ENCODE measurements around the gene SLC39A12. TPM values are rescaled to one million over a fixed set of nuclear protein-coding genes. Genes with fewer than 3 reads are reported as not detected.

Gene SLC39A12
- total and polyA plus RNA-seq, 8 donors = not detected

- H3K9me3 ChIP-seq = no peaks in the 10 kb centered on the region
- H3K36me3 ChIP-seq = no peaks in the 10 kb centered on the region
- H3K4me1 ChIP-seq = peaks cover 0 to 15% (median 3%) of the 10 kb centered on the region in 4 donors
- H3K27me3 ChIP-seq = no peaks in the 10 kb centered on the region
- 70 to 93% (median 85%) methylated on average over 5 of the region's 5 CpGs for WGBS, 5 donors
- H3K27ac ChIP-seq = no peak overlapping the region
- TF ChIP-seq POLR2A (IDR thresholded peaks at IDR 0.05) = no peak
- TF ChIP-seq EP300 (IDR thresholded peaks at IDR 0.05) = no peak
- TF ChIP-seq POLR2AphosphoS5 (IDR thresholded peaks at IDR 0.05) = no peak
- TF ChIP-seq CTCF (IDR thresholded peaks at IDR 0.05) = no peak
- no peak for DNase-seq
- intact Hi-C loops (cut with DNase I; ENCODE audit: low total_unique reads) = no loop called here
- H3K4me3 ChIP-seq = no peak overlapping the region
Observed at GRCh38 chr10:17914169-17915045, 37.3 kb upstream of the SLC39A12 start.

- WGBS, 5 donors = 67 to 90% (median 85%) methylated on average over 4 of the region's 4 CpGs
- no peaks in the 10 kb centered on the region for H3K27me3 ChIP-seq
- intact Hi-C loops (cut with DNase I; ENCODE audit: low total_unique reads) = no loop called here
- peak in 1 of 3 donors; percentile 12 for TF ChIP-seq POLR2AphosphoS5 (IDR thresholded peaks at IDR 0.05)
- no peak for TF ChIP-seq EP300 (IDR thresholded peaks at IDR 0.05)
- H3K4me3 ChIP-seq = no peak overlapping the region
- DNase-seq = no peak
- no peak overlapping the region for H3K27ac ChIP-seq
- peaks cover 0 to 4% (median 2%) of the 10 kb centered on the region in 4 donors for H3K9me3 ChIP-seq
- no peaks in the 10 kb centered on the region for H3K36me3 ChIP-seq
- peaks cover 0 to 15% (median 3%) of the 10 kb centered on the region in 4 donors for H3K4me1 ChIP-seq
Observed at GRCh38 chr10:17915181-17915580, 36.5 kb upstream of the SLC39A12 start.

GRCh38 chr10:17918187-17918903 is 33.4 kb upstream of the SLC39A12 start:
- Histone ChIP-seq H3K27me3 (no peaks in the 10 kb centered on the region), H3K9me3 (peaks cover 0 to 7% (median 3%) of the 10 kb centered on the region in 4 donors), H3K36me3 (no peaks in the 10 kb centered on the region), H3K27ac (no peak overlapping the region), H3K4me3 (no peak overlapping the region), H3K4me1 (peaks cover 0 to 5% (median under 1%) of the 10 kb centered on the region in 4 donors)
- no peak for DNase-seq
- TF ChIP-seq POLR2A (IDR thresholded peaks at IDR 0.05) (no peak), CTCF (IDR thresholded peaks at IDR 0.05) (no peak), POLR2AphosphoS5 (IDR thresholded peaks at IDR 0.05) (no peak), EP300 (IDR thresholded peaks at IDR 0.05) (no peak)
- WGBS, 5 donors = 77 to 83% (median 78%) methylated on average over 12 of the region's 12 CpGs
- intact Hi-C loops (cut with DNase I; ENCODE audit: low total_unique reads) = no loop called here

- H3K27ac ChIP-seq = no peak overlapping the region
- WGBS, 5 donors = 65 to 80% (median 75%) methylated on average over 3 of the region's 3 CpGs
- intact Hi-C loops (cut with DNase I; ENCODE audit: low total_unique reads) = no loop called here
Observed at GRCh38 chr10:17921378-17921777, 30.3 kb upstream of the SLC39A12 start.

More at GRCh38 chr10:17921378-17921777, 30.3 kb upstream of the SLC39A12 start:
- Histone ChIP-seq H3K27me3 (no peaks in the 10 kb centered on the region), H3K9me3 (peaks cover 0 to 7% (median 3%) of the 10 kb centered on the region in 4 donors), H3K36me3 (no peaks in the 10 kb centered on the region), H3K4me1 (peaks cover 0 to 4% (median 0%) of the 10 kb centered on the region in 4 donors), H3K4me3 (no peak overlapping the region)
- DNase-seq = no peak
- no peak for TF ChIP-seq EP300 (IDR thresholded peaks at IDR 0.05)
- TF ChIP-seq POLR2AphosphoS5 (IDR thresholded peaks at IDR 0.05) = no peak
- TF ChIP-seq POLR2A (IDR thresholded peaks at IDR 0.05) = no peak
- TF ChIP-seq CTCF (IDR thresholded peaks at IDR 0.05) = no peak

All from stomach (tissue), 9 donors.